ENCODE measurements around the gene COMMD3. TPM values are rescaled to one million over a fixed set of nuclear protein-coding genes. Genes with fewer than 3 reads are reported as not detected.

The COMMD3 gene
- total RNA-seq (2022; extraction: Qiagen RNA extraction): 42.1 to 46.4 TPM (median 44.5 TPM) in 5 replicates

GRCh38 chr10:22316286-22317075 lies at the start of gene COMMD3:
Gene COMMD3, plus strand, starts transcription at chr10:22316388. Its CDS starts 30 bp downstream, at chr10:22316418.

GRCh38 chr10:22320591-22321155 lies 4.5 kb downstream of the COMMD3 start, which contains the start of gene BMI1:
Gene BMI1, plus strand, starts transcription at chr10:22321099. Its CDS starts 5,351 bp downstream, at chr10:22326450.

GRCh38 chr10:22345301-22346095 lies 29.3 kb downstream of the COMMD3 start, which contains the start of gene SPAG6:
Gene SPAG6, plus strand, starts transcription at chr10:22345496. Its CDS starts 116 bp downstream, at chr10:22345612.

Other genes with a start within 250 kb of the COMMD3 start
- 0.07 to 0.18 TPM (median 0.11 TPM) in 3 of 5 replicates, not detected in the others for gene EBLN1, start 98.4 kb upstream of the COMMD3 start, total RNA-seq (2022; extraction: Qiagen RNA extraction)
- gene BMI1, start 4.7 kb downstream of the COMMD3 start, total RNA-seq (2022; extraction: Qiagen RNA extraction): 26.7 to 37.3 TPM (median 31.6 TPM) in 5 replicates
- 0.07 TPM in 1 of 5 replicates, not detected in the others for gene SPAG6, start 29.1 kb downstream of the COMMD3 start, total RNA-seq (2022; extraction: Qiagen RNA extraction)